Esophagus muscularis mucosa (tissue), 4 donors: ENCODE data around the gene KRT71. TPM values are rescaled to one million over a fixed set of nuclear protein-coding genes. Genes with fewer than 3 reads are reported as not detected.

Experiments
- DNase-seq: peaks from one replicate; pipeline ENCODE4 v3.0.0-alpha.2; 2017; ENCODE audit errors: extremely low spot score
- H3K27ac ChIP-seq, 4 donors: fragments of 200-600 bp; sonication (generic); replicated peaks in 1 of 4; 1 replicate in 3 of 4; 2 replicates in 1 of 4; pipeline ENCODE4 v1.5.1; 2016 to 2019; ENCODE audit warnings: mild to moderate bottlenecking in 1 of 4
- H3K27me3 ChIP-seq, 4 donors: fragments of 200-600 bp; sonication (generic); one replicate each; pipeline versions ENCODE4 v1.5.1 to v1.6.0; 2016 to 2019
- H3K36me3 ChIP-seq, 4 donors: fragments of 200-600 bp; sonication (generic); one replicate each; pipeline ENCODE4 v1.5.1; 2016 to 2019
- H3K4me1 ChIP-seq, 4 donors: fragments of 200-600 bp; sonication (generic); one replicate each; pipeline ENCODE4 v1.5.1; 2016 to 2019
- H3K4me3 ChIP-seq, 4 donors: fragments of 200-600 bp; sonication (generic); 1 replicate in 2 of 4; 2 replicates in 2 of 4; pipeline ENCODE4 v1.5.1; 2016 to 2019; ENCODE audit warnings: mild to moderate bottlenecking in 4 of 4, moderate library complexity in 1 of 4
- H3K9me3 ChIP-seq, 4 donors: fragments of 200-600 bp; sonication (generic); 1 replicate in 3 of 4; 2 replicates in 1 of 4; pipeline ENCODE4 v1.5.1; 2016 to 2019
- EP300 ChIP-seq: sonication (generic); formaldehyde crosslinking; IDR thresholded peaks from one replicate; pipeline ENCODE4 v1.6.1; 2017; ENCODE audit warnings: antibody characterized with exemption
- POLR2A ChIP-seq: fragments of 450-650 bp; IDR thresholded peaks from one replicate; pipeline ENCODE4 v1.6.1; 2017; ENCODE audit warnings: antibody characterized with exemption, moderate library complexity, mild to moderate bottlenecking, low read depth
- POLR2AphosphoS5 ChIP-seq, 2 donors: sonication (generic); formaldehyde crosslinking; IDR thresholded peaks; one replicate each; pipeline ENCODE4 v1.6.1; 2017; ENCODE audit warnings: antibody characterized with exemption in 2 of 2
- WGBS: methylation state at CpG from one replicate; pipeline ENCODE4 v1.1.5; 2018; 5-methylcytosine and 5-hydroxymethylcytosine counted together
- intact Hi-C: fragments of 100-400 bp; cut with DNase I; formaldehyde crosslinking; loops from one replicate; pipeline ENCODE4 v1.15.1; 2023
- total RNA-seq, 4 donors: library from RNA; depleted of rRNA; stranded (reverse); fragments of >200 nt; gene quantifications; one replicate each; pipeline versions ENCODE4 v1.1.0 to v1.2.1, GENCODE V29; 2016
- TF ChIP-seq, protein P1 (sequence below), 3 experiments: fragments of 200-600 bp in 2 of 3; fragments of 450-650 bp in 1 of 3; sonication (generic) in 2 of 3; IDR thresholded peaks; one replicate each; pipeline ENCODE4 v1.5.1; 2017 to 2019; ENCODE audit warnings: antibody characterized with exemption in 3 of 3, mild to moderate bottlenecking in 2 of 3, moderate library complexity in 1 of 3

Gene KRT71
- total RNA-seq, 4 donors from 2014 or later: not detected

DNA sequence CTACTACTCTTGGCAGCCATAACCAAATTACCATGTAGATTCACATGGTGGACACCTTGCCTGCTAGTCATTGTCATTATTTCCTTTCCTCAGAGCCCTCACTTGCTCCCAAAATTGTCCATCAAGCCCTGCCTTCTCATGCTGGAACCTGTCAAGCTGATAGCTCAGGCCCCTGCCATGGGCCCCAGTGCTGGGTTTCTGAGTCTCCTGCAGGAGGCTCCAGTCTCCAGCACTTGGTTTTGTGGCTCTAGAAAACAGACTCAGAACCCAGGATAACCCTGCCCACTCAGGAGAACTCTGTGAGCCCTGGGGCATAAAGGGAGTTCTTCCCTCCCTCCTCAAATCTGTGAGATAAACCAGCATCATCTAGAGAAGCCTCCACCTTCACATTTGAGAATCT is 10.8 kb downstream of the KRT71 start:
- H3K27me3 ChIP-seq: peaks cover 0 to 6% (median 0%) of the 10 kb centered on the region in 4 donors
- no peaks in the 10 kb centered on the region for H3K36me3 ChIP-seq
- DNase-seq: no peak
- no peak overlapping the region for H3K4me3 ChIP-seq
- no peaks in the 10 kb centered on the region for H3K9me3 ChIP-seq
- intact Hi-C loops: no loop called here
- TF ChIP-seq EP300 (no peak), POLR2AphosphoS5 (IDR thresholded peaks at IDR 0.05) (no peak), POLR2A (no peak)
- TF ChIP-seq, protein P1, sequence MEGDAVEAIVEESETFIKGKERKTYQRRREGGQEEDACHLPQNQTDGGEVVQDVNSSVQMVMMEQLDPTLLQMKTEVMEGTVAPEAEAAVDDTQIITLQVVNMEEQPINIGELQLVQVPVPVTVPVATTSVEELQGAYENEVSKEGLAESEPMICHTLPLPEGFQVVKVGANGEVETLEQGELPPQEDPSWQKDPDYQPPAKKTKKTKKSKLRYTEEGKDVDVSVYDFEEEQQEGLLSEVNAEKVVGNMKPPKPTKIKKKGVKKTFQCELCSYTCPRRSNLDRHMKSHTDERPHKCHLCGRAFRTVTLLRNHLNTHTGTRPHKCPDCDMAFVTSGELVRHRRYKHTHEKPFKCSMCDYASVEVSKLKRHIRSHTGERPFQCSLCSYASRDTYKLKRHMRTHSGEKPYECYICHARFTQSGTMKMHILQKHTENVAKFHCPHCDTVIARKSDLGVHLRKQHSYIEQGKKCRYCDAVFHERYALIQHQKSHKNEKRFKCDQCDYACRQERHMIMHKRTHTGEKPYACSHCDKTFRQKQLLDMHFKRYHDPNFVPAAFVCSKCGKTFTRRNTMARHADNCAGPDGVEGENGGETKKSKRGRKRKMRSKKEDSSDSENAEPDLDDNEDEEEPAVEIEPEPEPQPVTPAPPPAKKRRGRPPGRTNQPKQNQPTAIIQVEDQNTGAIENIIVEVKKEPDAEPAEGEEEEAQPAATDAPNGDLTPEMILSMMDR (IDR thresholded peaks at IDR 0.05): no peak
- H3K4me1 ChIP-seq: peaks cover 0 to 10% (median 5%) of the 10 kb centered on the region in 4 donors
- H3K27ac ChIP-seq: no peak overlapping the region

DNA sequence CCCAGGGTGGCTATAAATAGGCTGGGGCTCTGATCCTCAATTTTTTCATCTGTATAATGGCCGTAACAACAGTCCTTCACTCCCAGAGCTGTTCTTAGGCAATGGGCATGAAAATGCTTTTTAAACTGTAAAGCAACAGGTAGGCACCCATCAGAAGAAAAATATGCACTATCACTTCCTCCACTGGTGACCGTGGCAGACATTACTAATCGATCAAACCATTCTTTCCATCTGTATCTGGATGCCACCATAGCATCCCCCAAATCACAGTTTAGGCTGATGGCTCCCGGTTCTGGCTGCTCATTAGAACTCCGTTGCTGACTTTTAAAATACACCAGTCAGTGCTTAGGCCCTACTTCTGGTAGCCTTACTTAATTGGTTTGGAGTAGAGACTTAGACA is 11.2 kb downstream of the KRT71 start:
- no peak for DNase-seq

DNA sequence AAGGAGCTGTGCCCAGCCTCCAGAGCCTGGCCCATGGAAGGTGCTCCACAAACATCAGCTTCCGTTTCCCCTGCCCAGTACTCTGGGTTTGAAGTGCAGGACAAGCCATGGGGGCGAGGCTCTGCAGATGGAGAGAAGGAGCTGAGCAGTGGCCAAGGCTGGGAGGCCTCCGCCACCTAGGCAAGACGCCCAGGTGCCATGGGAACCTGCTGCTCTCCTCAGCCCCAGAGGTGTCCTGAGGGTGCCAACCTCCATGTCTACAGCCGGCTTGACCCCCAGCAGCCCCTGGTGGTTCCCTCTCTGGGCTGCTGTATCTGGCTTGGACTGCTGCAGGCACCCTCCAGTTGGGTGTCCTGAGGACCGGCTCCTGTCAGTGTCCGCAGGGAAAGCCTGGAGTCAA is 12.4 kb downstream of the KRT71 start:
- H3K27me3 ChIP-seq: no peaks in the 10 kb centered on the region
- H3K4me3 ChIP-seq: no peak overlapping the region
- no peak for TF ChIP-seq EP300
- TF ChIP-seq, protein P1 (IDR thresholded peaks at IDR 0.05): no peak
- TF ChIP-seq POLR2A: no peak
- TF ChIP-seq POLR2AphosphoS5 (IDR thresholded peaks at IDR 0.05): no peak
- H3K36me3 ChIP-seq: no peaks in the 10 kb centered on the region
- H3K9me3 ChIP-seq: no peaks in the 10 kb centered on the region
- intact Hi-C loops: no loop called here
- H3K4me1 ChIP-seq: peaks cover 0 to 10% (median 5%) of the 10 kb centered on the region in 4 donors
- H3K27ac ChIP-seq: no peak overlapping the region
- WGBS: 87% methylated on average over 2 of the region's 7 CpGs
- no peak for DNase-seq

More for the DNA sequence above, 11.2 kb downstream of the KRT71 start:
- Histone ChIP-seq H3K27me3 (peaks cover 0 to 6% (median 0%) of the 10 kb centered on the region in 4 donors), H3K4me3 (no peak overlapping the region), H3K4me1 (peaks cover 0 to 10% (median 5%) of the 10 kb centered on the region in 4 donors), H3K36me3 (no peaks in the 10 kb centered on the region), H3K27ac (no peak overlapping the region), H3K9me3 (no peaks in the 10 kb centered on the region)
- intact Hi-C loops: no loop called here
- TF ChIP-seq, protein P1 (IDR thresholded peaks at IDR 0.05): no peak
- no peak for TF ChIP-seq POLR2A
- TF ChIP-seq POLR2AphosphoS5 (IDR thresholded peaks at IDR 0.05): no peak
- no peak for TF ChIP-seq EP300
- WGBS: 96% methylated on average over 5 of the region's 5 CpGs

DNA sequence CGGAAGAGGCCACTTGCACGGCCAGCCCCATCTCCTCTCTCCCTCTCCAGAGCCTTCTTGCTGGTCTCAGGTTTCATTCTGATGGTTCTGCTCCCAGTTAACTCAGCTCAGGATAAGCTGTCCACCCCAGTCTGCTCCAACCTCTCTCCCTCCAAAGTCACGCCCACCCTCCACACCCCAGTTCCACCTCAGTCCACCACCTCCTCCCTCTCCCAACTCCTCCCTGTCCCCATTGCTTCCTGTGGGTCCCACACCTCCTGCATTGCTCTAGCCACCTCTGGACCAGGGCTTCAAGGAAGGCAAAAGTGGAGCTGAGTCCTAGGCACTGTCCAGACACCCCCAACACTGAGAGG is 13.1 kb downstream of the KRT71 start:
- Histone ChIP-seq H3K27ac (no peak overlapping the region), H3K4me3 (no peak overlapping the region), H3K27me3 (no peaks in the 10 kb centered on the region), H3K9me3 (no peaks in the 10 kb centered on the region), H3K36me3 (no peaks in the 10 kb centered on the region), H3K4me1 (peaks cover 0 to 10% (median 5%) of the 10 kb centered on the region in 4 donors)
- no peak for DNase-seq
- intact Hi-C loops: no loop called here
- TF ChIP-seq POLR2AphosphoS5 (IDR thresholded peaks at IDR 0.05) (no peak), POLR2A (no peak), EP300 (no peak)
- TF ChIP-seq, protein P1 (IDR thresholded peaks at IDR 0.05): no peak
- 96% methylated on average over 3 of the region's 3 CpGs for WGBS
